ENCODE results near the gene LAPTM4A.
A peak's percentile ranks its signal among the peaks of the same experiment; 100 is the strongest.

LAPTM4A gene

DNA sequence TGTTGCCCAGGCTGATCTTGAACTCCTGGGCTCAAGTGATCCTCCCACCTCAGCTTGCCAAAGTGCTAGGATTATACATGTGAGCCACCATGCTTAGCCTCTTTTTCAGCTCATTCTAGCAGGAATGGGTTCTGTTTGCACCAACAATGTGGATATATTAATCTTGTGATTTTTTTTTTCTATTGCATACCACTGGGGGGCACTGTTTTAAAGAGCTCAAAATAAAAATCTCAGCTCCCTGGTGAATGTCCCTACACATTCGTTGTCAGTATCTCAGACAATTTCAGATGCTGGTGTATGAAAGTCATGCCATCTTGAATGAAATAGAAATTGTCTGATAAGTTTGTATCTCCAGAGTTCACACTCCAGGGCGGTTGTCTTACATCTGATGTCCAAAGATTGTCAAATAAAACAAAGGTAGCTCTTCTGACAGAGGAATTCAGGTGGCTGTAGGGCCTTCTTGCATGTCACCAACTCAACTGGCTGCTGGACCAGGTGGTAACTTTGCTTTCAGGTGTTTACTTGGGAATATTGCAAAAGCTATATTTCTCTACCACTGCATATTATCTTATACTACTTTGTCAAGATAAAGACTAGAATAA lies 35.8 kb downstream of the LAPTM4A start:
- no peak for DNase-seq

- DNase-seq, result no peak
These were observed 38.1 kb downstream of the LAPTM4A start for GRCh38 chr2:20013126-20013849.

GRCh38 chr2:20012282-20013125 lies 38.9 kb downstream of the LAPTM4A start, which contains the start of gene MATN3:
Gene MATN3 (minus strand): TSS chr2:20012668. CDS start chr2:20012631, 37 bp downstream.
- DNase-seq, result no peak

DNA sequence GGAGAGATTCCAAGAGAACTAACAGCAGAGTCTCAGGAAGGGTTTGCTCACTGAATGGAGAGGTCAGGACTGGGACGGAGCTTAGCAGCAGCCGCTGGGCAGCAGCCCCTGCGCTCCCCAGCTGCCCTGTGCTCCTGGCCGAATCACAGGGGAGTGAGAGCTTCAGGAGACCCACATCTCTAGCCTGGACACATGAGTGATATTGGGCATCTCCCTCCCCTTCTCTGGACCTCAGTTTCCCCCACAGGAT lies 39.5 kb downstream of the LAPTM4A start:
- no peak for DNase-seq

DNA sequence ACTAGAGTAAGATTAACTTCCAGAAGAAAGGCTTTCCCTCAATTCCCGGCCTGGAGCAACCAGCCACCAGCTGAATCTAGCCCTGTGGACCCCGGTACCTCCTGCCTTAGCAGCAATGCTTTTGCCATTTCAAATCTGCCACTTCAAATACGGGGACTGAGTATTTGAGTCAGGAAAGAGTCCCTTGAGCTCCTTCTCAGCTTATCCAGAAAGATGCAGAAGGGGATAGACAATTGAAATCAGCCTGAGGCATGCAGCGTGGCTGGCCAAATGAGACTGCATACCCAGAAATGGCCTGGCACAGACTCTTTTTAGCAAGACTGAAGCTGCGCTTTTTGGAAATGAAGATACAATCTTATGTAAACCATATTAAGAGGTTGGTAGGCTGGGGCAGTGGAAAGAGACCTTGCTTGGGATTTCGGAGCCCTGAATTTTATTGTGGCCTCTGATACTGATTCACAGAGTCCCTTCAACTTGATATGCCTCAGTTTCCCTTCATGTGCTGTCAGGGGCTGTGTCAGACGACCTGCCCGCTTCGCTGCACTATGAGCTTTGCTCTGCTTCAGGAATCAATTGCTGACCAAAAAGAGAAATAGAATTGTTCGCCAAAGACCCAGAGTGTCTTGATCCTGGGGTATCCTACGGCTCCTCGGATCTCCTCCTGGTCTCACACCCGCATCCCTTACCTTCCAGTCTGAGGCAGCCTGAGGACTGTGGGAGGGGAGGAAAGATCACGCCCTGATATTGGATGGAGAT lies 40.0 kb downstream of the LAPTM4A start:
- no peak for DNase-seq

GRCh38 chr2:20008703-20009102 lies 42.7 kb downstream of the LAPTM4A start:
- no peak for DNase-seq

GRCh38 chr2:20005891-20006470 lies 45.4 kb downstream of the LAPTM4A start:
- DNase-seq, result no peak

DNA sequence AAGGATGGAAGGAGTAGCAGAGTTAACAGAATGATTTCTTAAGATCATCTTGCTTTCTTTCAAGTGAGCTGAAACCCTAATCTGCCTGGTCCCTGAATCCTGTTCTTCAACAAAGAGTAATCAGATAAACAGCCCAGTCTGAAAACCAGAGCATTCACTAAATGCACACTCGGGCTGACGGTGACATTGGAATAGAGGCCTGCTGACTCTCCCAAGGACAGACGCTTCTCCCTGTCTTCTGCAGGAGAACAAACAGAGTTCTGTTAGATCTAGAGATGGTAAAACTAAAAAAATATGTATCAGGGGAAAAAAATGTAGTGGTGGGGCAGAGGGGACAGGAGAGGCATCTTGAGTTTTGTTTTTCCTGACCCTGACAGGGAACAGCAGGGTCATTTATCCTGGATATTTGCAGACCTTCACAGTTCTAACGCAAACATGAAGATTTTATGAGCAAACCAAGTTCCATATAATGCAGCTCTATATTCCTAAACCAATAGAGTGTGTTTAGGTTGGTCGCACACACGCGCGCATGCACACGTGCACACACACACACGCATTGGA lies 46.3 kb downstream of the LAPTM4A start:
- DNase-seq, result no peak

- DNase-seq, result no peak
These were observed 50.0 kb downstream of the LAPTM4A start for GRCh38 chr2:20001361-20001863.

DNA sequence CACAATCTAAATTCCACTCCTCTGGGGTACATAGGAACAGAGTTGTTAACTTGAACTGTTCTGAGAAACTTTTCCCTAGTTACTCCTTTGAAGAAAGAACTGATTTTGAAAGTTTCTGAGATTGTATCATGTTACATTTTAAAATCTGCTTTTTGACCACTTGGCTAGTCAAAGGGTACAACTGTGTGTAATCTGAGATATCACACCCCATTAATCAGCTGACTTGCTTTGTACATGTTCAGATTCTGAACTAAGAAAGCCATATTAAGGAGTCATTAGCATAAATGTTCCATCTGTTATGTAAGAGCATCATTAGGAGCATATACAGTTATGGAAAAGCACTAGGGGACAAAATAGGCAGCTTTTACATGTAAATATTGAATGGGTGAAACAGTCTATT lies 57.7 kb downstream of the LAPTM4A start:
- DNase-seq, result no peak

DNA sequence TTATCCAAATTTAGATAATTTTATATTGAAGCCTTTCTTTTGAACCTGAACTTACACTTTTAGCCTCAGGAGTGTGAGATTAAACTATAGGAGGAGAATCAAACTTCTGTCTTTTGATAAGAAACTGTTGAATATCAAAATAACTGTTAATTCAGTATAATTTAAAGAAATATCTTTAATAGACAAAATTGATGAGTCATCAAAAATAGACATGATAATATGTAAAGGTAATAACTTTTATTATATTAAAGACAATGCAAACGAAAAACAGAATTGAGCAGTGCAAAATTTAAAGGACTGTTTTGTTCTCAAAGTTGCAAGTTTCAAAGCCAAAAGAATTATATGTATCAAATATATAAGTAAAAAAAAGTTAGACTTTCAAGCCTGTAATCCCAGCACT lies 59.5 kb downstream of the LAPTM4A start:
- DNase-seq, result no peak

DNA sequence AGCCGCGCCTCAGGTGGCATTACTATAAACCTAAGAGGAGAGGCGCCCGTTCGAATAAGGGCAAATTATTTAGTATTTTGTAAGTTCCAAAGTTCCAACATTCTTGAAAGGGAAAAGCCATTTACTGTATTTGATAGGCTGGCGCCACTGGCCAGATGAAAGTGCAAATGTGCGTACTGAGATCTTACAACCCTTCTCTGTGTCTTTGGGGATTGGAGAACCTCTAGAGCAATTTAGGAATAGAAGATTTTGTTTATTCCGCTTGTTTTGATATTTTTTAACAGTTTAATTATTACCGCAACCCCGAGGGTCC lies 61.1 kb downstream of the LAPTM4A start:
- DNase-seq, result no peak

GRCh38 chr2:19989667-19990415 lies 61.6 kb downstream of the LAPTM4A start, which contains the start of gene WDR35:
Gene WDR35 (minus strand): TSS chr2:19990105. CDS start chr2:19990015, 90 bp downstream.
- DNase-seq, result peak; percentile 84

DNA sequence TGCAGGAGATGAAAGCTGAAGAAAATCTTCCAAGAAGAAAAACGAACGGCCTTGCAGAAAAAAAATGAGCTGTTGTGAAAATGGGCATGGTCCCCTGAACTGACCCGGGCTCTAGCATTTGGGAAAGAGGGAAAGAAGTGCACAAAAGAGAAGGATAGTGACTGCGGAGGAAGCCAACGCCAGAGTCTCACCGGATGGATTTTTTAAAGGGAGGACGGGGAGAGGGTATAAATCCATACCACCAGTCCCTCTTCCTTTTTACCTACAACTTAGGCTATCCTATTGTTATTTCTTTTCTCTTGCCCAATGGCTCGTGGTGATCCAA lies 62.1 kb downstream of the LAPTM4A start:
- DNase-seq, result no peak

- DNase-seq, result no peak
These were observed 62.8 kb downstream of the LAPTM4A start for GRCh38 chr2:19988600-19988999.

DNA sequence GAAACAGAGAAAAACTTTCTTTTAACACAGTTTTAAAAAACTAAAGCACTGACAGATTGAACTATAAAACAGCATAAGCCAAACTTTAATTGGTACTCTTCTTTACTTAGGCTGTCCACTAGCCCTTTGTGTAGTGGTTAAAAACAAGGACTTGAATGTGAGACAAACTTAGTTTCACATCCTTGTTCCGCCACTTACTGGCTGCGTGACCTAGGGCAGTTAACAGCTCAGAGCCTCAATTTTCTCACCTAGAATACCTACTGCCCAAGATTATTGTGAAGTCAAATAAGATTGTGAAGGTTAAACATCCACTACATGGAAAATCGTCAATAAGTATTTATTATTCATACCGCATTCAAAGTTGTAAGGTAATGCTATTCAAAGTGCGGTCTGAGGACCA lies 63.5 kb downstream of the LAPTM4A start:
- DNase-seq, result no peak

Measured in activated CD4-positive, alpha-beta T cell treated with anti-CD3 and anti-CD28 coated beads for 1 hour (primary cell).